ENCODE data around the gene EML1.

DNA sequence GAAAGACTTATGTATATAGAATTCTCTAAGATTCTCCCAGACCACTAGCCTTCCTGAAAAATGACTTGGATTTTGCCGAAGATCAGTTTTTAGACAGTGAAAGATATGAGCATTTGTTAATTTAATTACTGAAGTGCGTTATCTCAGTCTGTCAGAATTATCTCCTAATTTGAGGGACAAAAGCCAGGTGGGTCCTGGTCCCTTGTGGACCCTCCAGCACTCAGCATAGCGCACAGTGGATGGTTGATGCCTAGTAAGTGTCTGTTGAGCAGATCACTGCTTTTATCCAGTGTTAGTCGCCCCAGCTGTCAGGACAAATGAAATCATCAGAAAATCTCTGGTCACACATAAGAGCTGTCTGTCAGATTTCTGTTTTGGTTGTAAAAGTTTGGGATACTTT is 80.4 kb downstream of the EML1 start:
- TF ChIP-seq CTCF (conservative IDR thresholded peaks at IDR 0.05; ENCODE audit: low read depth, low read length) (no peak), EZH2 (IDR thresholded peaks at IDR 0.05; ENCODE audit: low read length, unreplicated experiment) (no peak), EZH2phosphoT487 (IDR thresholded peaks at IDR 0.05; ENCODE audit: borderline replicate concordance, low read length) (no peak)

Measured in PC-3 (cell line).